HG02840 (cell line): Measurements from ENCODE around the gene TOP2B.

Source experiments
- ATAC-seq: cut with Tn5 transposase; IDR thresholded peaks from one replicate; pipeline ENCODE4 v1.9.1; 2021; ENCODE audit warnings: mild to moderate bottlenecking, moderate library complexity, moderate number of reproducible peaks; ENCODE audit not compliant: unreplicated experiment, low FRiP score

Gene TOP2B

GRCh38 chr3:25586167-25586505, 78.6 kb downstream of the TOP2B start:
- ATAC-seq, result no peak

GRCh38 chr3:25585361-25586166, 79.1 kb downstream of the TOP2B start:
- no peak for ATAC-seq

GRCh38 chr3:25584011-25584789, 80.5 kb downstream of the TOP2B start:
- ATAC-seq, result no peak

DNA sequence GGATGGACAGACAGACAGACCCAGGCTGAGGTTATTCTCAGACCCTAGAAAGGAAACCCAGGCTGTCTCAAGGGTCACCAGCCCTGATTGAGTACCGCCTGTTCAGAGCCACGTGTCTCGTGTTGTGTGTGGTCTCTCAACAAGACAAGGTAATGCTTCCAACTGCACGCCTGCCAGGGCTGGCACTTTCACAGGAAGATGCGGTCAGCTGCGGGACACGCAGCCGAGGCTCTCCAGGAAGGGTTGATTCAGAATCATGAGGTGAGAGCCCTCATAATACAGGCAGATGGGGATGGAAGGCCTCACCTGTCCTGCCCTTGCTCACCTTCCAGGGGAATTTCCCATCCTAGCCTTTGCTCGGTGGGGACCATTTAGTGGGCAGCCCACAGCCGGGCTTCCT, 81.4 kb downstream of the TOP2B start:
- ATAC-seq, result no peak

GRCh38 chr3:25582242-25582641, 82.5 kb downstream of the TOP2B start:
- no peak for ATAC-seq

- no peak for ATAC-seq
Measured at GRCh38 chr3:25581823-25582222, 82.9 kb downstream of the TOP2B start.

GRCh38 chr3:25581335-25581734, 83.4 kb downstream of the TOP2B start:
- no peak for ATAC-seq

GRCh38 chr3:25580534-25580933, 84.2 kb downstream of the TOP2B start:
- no peak for ATAC-seq

DNA sequence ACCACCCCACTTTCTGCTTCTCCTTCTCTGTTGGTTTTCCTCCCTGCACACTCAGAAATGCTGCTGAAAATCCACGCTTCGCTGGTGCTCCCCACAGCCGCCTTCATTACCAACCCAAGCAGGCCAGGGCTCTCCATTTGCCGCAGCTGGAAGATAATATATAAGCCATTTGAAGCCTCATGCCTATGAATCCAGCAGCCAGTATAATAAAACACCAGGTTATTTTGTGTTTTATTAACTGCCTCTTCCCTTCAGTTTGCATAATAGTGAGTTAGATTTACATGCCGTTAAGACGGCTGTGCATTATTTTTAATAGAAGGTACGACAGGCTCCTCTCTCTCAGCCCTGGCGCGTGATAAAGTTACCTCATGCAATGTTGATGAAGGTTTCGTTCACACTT, 86.6 kb downstream of the TOP2B start:
- ATAC-seq, result no peak

DNA sequence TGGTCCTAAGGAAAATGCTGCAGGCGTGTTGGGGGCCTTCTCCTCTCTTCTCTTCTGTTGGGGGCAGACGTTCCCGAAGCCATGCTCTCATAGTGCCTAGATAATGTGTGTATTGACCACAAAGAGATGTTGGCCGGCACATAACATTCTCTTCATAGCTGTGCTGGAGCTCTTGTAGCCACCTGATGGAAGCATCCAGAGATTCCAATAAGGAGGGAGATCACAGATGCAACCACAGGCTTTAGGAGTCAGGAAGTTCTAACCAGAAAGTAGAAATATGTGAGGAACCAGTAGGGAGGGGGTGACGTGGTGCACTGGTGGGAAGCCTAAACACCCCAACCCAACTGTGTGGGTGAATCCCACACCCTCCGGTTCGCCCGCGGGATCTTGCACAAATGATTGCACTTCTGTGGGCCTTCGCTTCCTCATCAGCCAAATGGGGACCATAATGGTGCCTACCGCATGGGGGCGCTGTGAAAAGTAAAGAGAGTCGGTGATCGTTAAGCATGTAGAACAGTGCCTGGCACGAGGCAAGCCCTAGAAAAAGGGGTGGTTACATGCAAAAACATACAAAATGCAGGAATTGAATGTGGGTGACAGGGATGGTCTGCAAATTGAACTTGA, 87.8 kb downstream of the TOP2B start:
- ATAC-seq, result no peak

DNA sequence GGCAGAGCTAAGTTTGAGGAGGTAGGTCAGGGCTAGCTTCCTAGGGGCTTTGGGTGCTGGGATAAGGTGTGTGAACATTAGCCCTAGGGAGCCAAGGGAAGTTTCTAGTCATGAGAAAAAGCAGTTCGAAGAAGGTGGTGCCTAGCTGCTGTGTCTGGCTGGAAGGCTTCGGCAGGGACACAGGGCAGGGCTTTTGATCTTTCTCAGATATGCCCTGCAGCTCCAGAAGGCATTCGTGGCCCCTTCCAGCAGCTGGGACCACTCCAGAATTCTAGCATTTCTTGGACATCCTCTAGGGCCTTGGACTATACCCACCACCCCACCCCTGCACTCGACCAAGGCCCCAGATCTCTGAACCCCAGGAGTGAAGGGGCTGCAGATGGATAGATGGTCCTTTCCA, 88.6 kb downstream of the TOP2B start:
- ATAC-seq, result no peak

- ATAC-seq, result no peak
Measured at GRCh38 chr3:25575001-25575400, 89.7 kb downstream of the TOP2B start.

- ATAC-seq, result no peak
Measured at GRCh38 chr3:25574172-25574765, 90.4 kb downstream of the TOP2B start.

DNA sequence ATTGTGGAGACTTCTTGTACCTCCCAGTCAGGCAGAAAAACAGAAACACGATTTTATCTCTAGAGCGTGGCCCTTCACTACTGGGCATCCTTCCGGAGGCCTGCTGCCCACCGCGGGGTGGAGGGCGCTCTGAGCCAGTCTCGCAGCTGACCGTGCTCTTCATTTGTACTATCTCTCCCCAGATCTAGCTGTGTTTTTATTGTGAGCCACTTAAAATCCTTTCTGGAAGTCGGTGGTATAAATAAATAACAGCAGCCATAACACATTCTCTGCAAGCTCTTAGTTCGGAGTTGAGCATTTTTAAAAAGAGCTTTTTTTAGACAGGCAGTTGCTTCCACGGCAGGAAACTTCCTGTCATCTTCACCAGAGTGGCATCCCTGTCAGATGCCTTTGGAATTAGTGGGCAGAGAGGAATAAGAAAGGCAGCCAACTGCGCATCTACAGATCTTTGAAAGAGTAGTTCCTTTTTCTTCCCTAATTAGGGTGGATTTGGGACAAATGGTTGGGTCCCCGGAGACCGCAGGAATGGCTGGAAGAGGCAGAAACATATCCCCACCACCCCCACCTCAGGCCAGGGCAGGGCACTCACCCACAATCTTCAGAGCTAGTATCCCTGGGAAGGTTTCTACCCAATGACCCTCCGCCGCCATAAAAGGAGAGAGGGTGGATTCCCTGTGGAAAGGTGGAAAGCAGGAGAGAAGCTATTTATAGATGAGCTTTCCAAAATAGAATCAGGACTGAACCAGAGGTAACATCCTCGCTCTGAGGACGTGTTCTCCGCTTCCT, 91.1 kb downstream of the TOP2B start:
- no peak for ATAC-seq

DNA sequence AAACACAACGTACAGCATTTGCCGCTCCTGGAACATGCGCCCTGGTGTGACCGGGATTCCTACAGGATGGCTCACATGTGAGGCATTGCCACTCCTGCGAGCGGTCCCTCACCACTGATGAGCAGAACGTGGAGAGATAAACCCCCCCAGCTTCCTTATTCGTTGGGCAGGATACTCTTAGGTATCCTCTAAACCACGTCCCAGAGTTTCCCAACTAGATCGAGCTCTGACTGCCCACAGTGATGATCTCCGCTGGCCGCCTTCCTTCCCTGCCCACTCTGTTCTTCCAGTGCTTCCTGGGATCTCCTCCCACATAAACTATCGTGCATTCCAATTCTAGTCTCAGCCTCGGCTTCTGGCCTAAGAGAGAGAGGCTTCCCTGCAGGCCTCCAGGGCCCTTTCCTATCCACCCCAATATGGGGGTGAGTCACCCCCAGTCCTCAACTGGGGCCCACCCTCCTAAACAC, 91.8 kb downstream of the TOP2B start:
- no peak for ATAC-seq

GRCh38 chr3:25572336-25572735, 92.4 kb downstream of the TOP2B start:
- ATAC-seq, result no peak

- ATAC-seq, result no peak
Measured at GRCh38 chr3:25571285-25571684, 93.4 kb downstream of the TOP2B start.

DNA sequence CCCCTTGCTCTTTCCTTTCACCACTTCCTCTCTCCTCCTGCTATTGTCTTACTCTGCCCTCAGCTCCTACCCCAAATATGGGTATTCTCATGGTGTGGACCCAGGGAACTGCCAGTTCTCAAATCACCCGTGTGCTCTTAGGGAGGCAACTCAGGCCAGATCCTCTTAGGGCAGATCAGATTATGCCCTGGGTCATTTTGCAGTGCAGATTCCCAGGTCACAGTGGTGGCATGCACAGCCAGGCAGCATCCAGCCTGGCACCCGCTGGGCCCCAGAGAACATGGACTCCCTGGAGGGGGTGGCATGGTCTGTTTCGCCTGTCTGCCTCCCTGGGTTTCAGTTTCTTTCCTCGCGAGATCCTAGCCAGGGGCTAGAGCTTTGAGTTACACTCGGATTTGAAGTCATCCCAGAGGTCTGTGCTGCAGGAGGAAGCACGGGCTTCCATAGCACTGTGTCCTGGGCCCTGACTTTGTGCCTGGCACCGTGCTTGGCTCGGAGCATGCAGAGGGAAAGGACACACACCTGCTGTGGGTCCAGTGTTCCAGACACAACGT, 96.1 kb downstream of the TOP2B start:
- ATAC-seq, result no peak

DNA sequence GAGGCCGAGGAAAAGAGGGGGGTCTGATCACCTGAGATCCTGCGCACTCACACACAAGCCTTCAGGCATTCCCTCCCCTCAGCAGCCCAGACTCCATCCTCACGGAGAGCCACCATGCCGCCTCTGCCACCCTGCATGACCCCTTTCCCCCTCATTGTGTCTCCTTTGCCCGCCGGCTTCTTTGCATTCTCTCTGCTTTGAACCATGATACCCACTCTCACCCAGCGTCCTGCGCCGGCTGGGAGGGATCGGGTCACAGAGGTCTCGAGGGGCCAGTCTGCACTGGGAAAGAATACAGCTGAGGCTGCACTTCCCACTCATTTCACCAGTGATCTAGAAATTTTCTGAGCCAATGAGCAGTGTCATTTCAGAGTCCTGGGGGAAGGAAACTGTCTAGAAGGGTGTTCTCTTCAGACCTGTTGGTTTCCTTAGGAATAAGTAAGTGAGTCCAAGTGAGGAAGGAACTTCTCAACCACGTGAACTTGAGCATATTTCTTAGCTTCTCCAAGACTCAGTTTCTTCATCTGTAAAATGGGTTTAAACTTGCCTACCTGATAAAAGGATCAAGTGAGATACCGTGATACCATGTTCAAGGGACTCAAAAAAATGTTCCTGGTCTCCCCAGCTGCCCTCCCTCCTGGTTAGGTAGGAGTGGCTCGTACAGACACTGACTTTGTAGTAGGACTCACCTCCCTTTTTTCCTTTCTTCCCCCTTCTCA, 96.7 kb downstream of the TOP2B start:
- ATAC-seq, result no peak
